Pancreas (tissue), 10 donors: Measurements from ENCODE around the gene BEST2. TPM values are rescaled to one million over a fixed set of nuclear protein-coding genes. Genes with fewer than 3 reads are reported as not detected.
A peak's percentile ranks its signal among the peaks of the same experiment; 100 is the strongest.

ENCODE experiments used
- ATAC-seq, 4 donors: fragments of 200-7000 bp; cut with Tn5 transposase; one replicate each; pipeline versions ENCODE4 v1.8.0 to v1.9.1; 2020; ENCODE audit warnings: mild to moderate bottlenecking in 4 of 4, moderate library complexity in 4 of 4
- DNase-seq, 6 donors: peaks; one replicate each; pipeline ENCODE4 v3.0.0-alpha.2; 2020
- FAIRE-seq: peaks from 2 replicates; lab custom pipeline; 2012; peaks lifted over from hg19 to GRCh38; lab: Jason Lieb, UNC
- H3K27ac ChIP-seq, 4 donors: fragments of 200-600 bp; sonication (generic); 1 replicate in 3 of 4; 2 replicates in 1 of 4; pipeline versions ENCODE4 v1.5.0 to v1.8.0; 2020
- H3K27me3 ChIP-seq, 4 donors: fragments of 200-600 bp; one replicate each; pipeline ENCODE4 v1.8.0; 2021
- H3K36me3 ChIP-seq, 3 donors: fragments of 200-600 bp; sonication (generic) in 1 of 3; one replicate each; pipeline versions ENCODE4 v1.5.0 to v1.8.0; 2020 to 2021
- H3K4me1 ChIP-seq, 3 donors: fragments of 200-600 bp; one replicate each; pipeline ENCODE4 v1.8.0; 2021
- H3K4me3 ChIP-seq, 4 donors: fragments of 200-600 bp; sonication (generic) in 2 of 4; one replicate each; pipeline versions ENCODE4 v1.5.0 to v1.8.0; 2020 to 2021
- H3K9me3 ChIP-seq, 4 donors: fragments of 200-600 bp; one replicate each; pipeline ENCODE4 v1.8.0; 2021
- CTCF ChIP-seq, 4 donors: fragments of 200-600 bp; sonication (generic) in 3 of 4; IDR thresholded peaks; one replicate each; pipeline versions ENCODE4 v1.5.0 to v1.8.0; 2021; ENCODE audit warnings: antibody characterized with exemption in 4 of 4
- WGBS, 2 donors: extraction: QIAGEN DNeasy Blood & Tissue Kit; methylation state at CpG; one replicate each; pipeline ENCODE4 v1.1.7; 2013; 5-methylcytosine and 5-hydroxymethylcytosine counted together
- intact Hi-C, 3 donors: fragments of 100-400 bp; cut with DNase I; formaldehyde crosslinking; loops; one replicate each; pipeline versions ENCODE4 v1.11.1 to v1.14.2; 2022
- polyA plus RNA-seq, 2 donors: library from polyadenylated mRNA; stranded (reverse); fragments of 200-250 nt; gene quantifications; one replicate each; pipeline ENCODE4 v1.2.3, GENCODE V29; 2013
- total RNA-seq, 6 donors: library from RNA; stranded (reverse); fragmentation: NEBNext Ultra II Directional in 4 of 6; extraction: Animal tissue kit (Norgen Biotek cat#: 25700) in 4 of 6; gene quantifications; one replicate each; pipeline versions ENCODE4 v1.2.1 to v1.2.4, GENCODE V29; 2021 to 2023
- donor health status: healthy with polysubstance abuse.
- donor health status: DM: no; HTN: no; CAD: no; lungs with moderate emphysema.
- donor health status: DM: no; HTN: no; CAD: no.
- donor health status: control.
- donor health status: control.
- donor health status: Bipolar disorder and iron deficiency.
- donor health status: DM: yes; HTN: yes; CAD: no.
- donor health status: DM: no; HTN: no; CAD: no.
- donor health status: DM: no; HTN: no; CAD: no.
- donor health status: DM: yes; HTN: yes; CAD: no.

BEST2 gene
- total and polyA plus RNA-seq, 8 donors = not detected

GRCh38 chr19:12715929-12716328, 35.7 kb upstream of the BEST2 start:
- Histone ChIP-seq H3K27ac (no peak overlapping the region), H3K9me3 (no peaks in the 10 kb centered on the region), H3K4me3 (no peak overlapping the region), H3K4me1 (peaks cover 0 to 8% (median 7%) of the 10 kb centered on the region in 3 donors), H3K36me3 (peaks cover 0 to 29% (median 27%) of the 10 kb centered on the region in 3 donors), H3K27me3 (no peaks in the 10 kb centered on the region)
- DNase-seq (no peak), FAIRE-seq (no peak), ATAC-seq (no peak)
- 93 to 96% methylated on average over 3 of the region's 3 CpGs for WGBS, 2 donors
- no peak for TF ChIP-seq CTCF (IDR thresholded peaks at IDR 0.05)
- intact Hi-C loops = loop anchor here in 1 of 3 donors (10.0 kb wide), 1 partner anchor 129 kb away; no protein-coding TSS in a partner anchor

- ATAC-seq = no peak
- Histone ChIP-seq H3K4me3 (peak overlapping the region in 2 of 4 donors; percentile 51 to 73), H3K36me3 (peaks cover 0 to 10% (median 8%) of the 10 kb centered on the region in 3 donors), H3K9me3 (no peaks in the 10 kb centered on the region), H3K4me1 (peaks cover 0 to 19% (median 8%) of the 10 kb centered on the region in 3 donors), H3K27ac (no peak overlapping the region), H3K27me3 (no peaks in the 10 kb centered on the region)
- 81 to 85% methylated on average over 10 of the region's 10 CpGs for WGBS, 2 donors
- no peak for DNase-seq
- no peak for TF ChIP-seq CTCF (IDR thresholded peaks at IDR 0.05)
- no peak for FAIRE-seq
- intact Hi-C loops = no loop called here
These were observed 31.3 kb upstream of the BEST2 start for GRCh38 chr19:12720296-12720695.

GRCh38 chr19:12720851-12721655, 30.5 kb upstream of the BEST2 start:
- ATAC-seq (peak in 2 of 4 donors; percentile 2 to 6), DNase-seq (peak in 3 of 6 donors; percentile 54 to 80 (median 67)), FAIRE-seq (no peak)
- Histone ChIP-seq H3K4me3 (peak overlapping the region; percentile 51 to 73 (median 54)), H3K36me3 (peaks cover 0 to 6% (median under 1%) of the 10 kb centered on the region in 3 donors), H3K27me3 (no peaks in the 10 kb centered on the region), H3K27ac (peak overlapping the region in 2 of 4 donors; percentile 5 to 69), H3K9me3 (no peaks in the 10 kb centered on the region), H3K4me1 (peaks cover 0 to 19% (median 8%) of the 10 kb centered on the region in 3 donors)
- no peak for TF ChIP-seq CTCF (IDR thresholded peaks at IDR 0.05)
- WGBS, 2 donors = 5% methylated on average over 38 to 59 of the region's 59 CpGs
- intact Hi-C loops = no loop called here

GRCh38 chr19:12721656-12722565, 29.7 kb upstream of the BEST2 start:
- no peak for TF ChIP-seq CTCF (IDR thresholded peaks at IDR 0.05)
- Histone ChIP-seq H3K36me3 (peaks cover 0 to 6% (median 0%) of the 10 kb centered on the region in 3 donors), H3K27ac (peak overlapping the region; percentile 32 to 77 (median 67)), H3K4me1 (peaks cover 0 to 19% (median 8%) of the 10 kb centered on the region in 3 donors), H3K4me3 (peak overlapping the region; percentile 51 to 73 (median 54)), H3K9me3 (no peaks in the 10 kb centered on the region), H3K27me3 (no peaks in the 10 kb centered on the region)
- 1% methylated on average over 59 to 65 of the region's 65 CpGs for WGBS, 2 donors
- ATAC-seq (peak; percentile 40 to 70 (median 56)), FAIRE-seq (no peak), DNase-seq (peak; percentile 47 to 84 (median 67))
- intact Hi-C loops = no loop called here
